DND-41 (cell line): ENCODE data around the gene GRIA1.

Source experiments
- EZH2 ChIP-seq: IDR thresholded peaks from 3 replicates; pipeline ENCODE4 v1.6.1; 2012; ENCODE audit warnings: borderline replicate concordance, low read depth, mild to moderate bottlenecking, moderate library complexity, low read length, inconsistent platforms; ENCODE audit not compliant: severe bottlenecking
- TF ChIP-seq, protein P1 (sequence below): IDR thresholded peaks from 2 replicates; pipeline ENCODE4 v1.5.1; 2012; ENCODE audit warnings: borderline replicate concordance, low read length, moderate library complexity, mild to moderate bottlenecking; ENCODE audit not compliant: poor library complexity, severe bottlenecking; ENCODE audit errors: extremely low read depth

DNA sequence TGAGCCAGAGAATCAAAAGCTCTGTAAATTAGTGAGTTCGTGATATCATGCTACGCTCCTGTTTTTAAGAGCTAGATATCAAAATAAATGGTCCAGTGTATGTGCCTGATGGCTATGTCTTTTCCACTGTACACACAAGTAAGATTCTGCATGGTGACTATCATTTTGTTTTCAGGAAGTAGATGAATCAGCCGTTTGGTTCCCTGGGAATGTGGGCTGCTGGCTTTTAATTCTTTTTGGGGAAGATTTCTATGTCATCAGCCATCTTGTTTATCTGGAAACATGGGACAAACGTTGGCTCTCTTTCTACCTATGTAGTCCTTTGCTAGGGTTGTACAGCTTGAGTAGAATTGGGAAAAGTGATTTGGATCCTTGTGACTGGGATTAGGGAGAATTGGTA, 126.7 kb downstream of the GRIA1 start:
- TF ChIP-seq, protein P1, sequence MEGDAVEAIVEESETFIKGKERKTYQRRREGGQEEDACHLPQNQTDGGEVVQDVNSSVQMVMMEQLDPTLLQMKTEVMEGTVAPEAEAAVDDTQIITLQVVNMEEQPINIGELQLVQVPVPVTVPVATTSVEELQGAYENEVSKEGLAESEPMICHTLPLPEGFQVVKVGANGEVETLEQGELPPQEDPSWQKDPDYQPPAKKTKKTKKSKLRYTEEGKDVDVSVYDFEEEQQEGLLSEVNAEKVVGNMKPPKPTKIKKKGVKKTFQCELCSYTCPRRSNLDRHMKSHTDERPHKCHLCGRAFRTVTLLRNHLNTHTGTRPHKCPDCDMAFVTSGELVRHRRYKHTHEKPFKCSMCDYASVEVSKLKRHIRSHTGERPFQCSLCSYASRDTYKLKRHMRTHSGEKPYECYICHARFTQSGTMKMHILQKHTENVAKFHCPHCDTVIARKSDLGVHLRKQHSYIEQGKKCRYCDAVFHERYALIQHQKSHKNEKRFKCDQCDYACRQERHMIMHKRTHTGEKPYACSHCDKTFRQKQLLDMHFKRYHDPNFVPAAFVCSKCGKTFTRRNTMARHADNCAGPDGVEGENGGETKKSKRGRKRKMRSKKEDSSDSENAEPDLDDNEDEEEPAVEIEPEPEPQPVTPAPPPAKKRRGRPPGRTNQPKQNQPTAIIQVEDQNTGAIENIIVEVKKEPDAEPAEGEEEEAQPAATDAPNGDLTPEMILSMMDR, result no peak
- TF ChIP-seq EZH2, result no peak
